GM19193 (cell line): ENCODE results near the gene RBL1.

Experiments
- POLR2A ChIP-seq: IDR thresholded peaks from 4 replicates; pipeline ENCODE4 v1.6.1; 2011; ENCODE audit not compliant: insufficient read depth, insufficient read length; ENCODE audit errors: extremely low read depth

Gene RBL1

GRCh38 chr20:37095108-37095598 is 644 bp downstream of the RBL1 start:
- TF ChIP-seq POLR2A, result no peak

- TF ChIP-seq POLR2A, result no peak
Measured at GRCh38 chr20:37090407-37090806, 5.4 kb downstream of the RBL1 start.

GRCh38 chr20:37081717-37082289 is 14.0 kb downstream of the RBL1 start:
- TF ChIP-seq POLR2A, result no peak

GRCh38 chr20:37077009-37077408 is 18.8 kb downstream of the RBL1 start:
- TF ChIP-seq POLR2A, result no peak

- TF ChIP-seq POLR2A, result no peak
Measured at GRCh38 chr20:37075932-37076685, 19.7 kb downstream of the RBL1 start.

- TF ChIP-seq POLR2A, result no peak
Measured at GRCh38 chr20:37072293-37073196, 23.3 kb downstream of the RBL1 start.

GRCh38 chr20:37071481-37071911 is 24.3 kb downstream of the RBL1 start:
- TF ChIP-seq POLR2A, result no peak

GRCh38 chr20:37066168-37066567 is 29.6 kb downstream of the RBL1 start:
- no peak for TF ChIP-seq POLR2A

GRCh38 chr20:37055276-37055675 is 40.5 kb downstream of the RBL1 start:
- no peak for TF ChIP-seq POLR2A

- TF ChIP-seq POLR2A, result no peak
Measured at GRCh38 chr20:37053230-37053950, 42.4 kb downstream of the RBL1 start.

- no peak for TF ChIP-seq POLR2A
Measured at GRCh38 chr20:37042986-37043972, 52.5 kb downstream of the RBL1 start.

GRCh38 chr20:37032077-37032476 is 63.7 kb downstream of the RBL1 start:
- no peak for TF ChIP-seq POLR2A

GRCh38 chr20:37020636-37021035 is 75.2 kb downstream of the RBL1 start:
- no peak for TF ChIP-seq POLR2A
